ENCODE results near the gene NRXN3.

The NRXN3 gene

GRCh38 chr14:79730953-79731352 lies 1560.8 kb downstream of the NRXN3 start (continued):
- no peak for TF ChIP-seq PRDM2 (tag by site-specific recombination; IDR thresholded peaks at IDR 0.05; ENCODE audit: borderline replicate concordance)
- TF ChIP-seq PRDM10 (tag by site-specific recombination; IDR thresholded peaks at IDR 0.05) = no peak
- TF ChIP-seq ZNF10 (tag by site-specific recombination; IDR thresholded peaks at IDR 0.05) = no peak
- TF ChIP-seq ZNF155 (tag by site-specific recombination; IDR thresholded peaks at IDR 0.05) = no peak
- TF ChIP-seq ZNF23 (tag by site-specific recombination; IDR thresholded peaks at IDR 0.05; ENCODE audit: borderline replicate concordance) = no peak
- TF ChIP-seq ZNF202 (tag by site-specific recombination; IDR thresholded peaks at IDR 0.05; ENCODE audit: borderline replicate concordance) = no peak
- no peak for TF ChIP-seq ZNF518A (tag by site-specific recombination; conservative IDR thresholded peaks at IDR 0.05; ENCODE audit: low read depth)
- no peak for TF ChIP-seq REPIN1 (tag by site-specific recombination; IDR thresholded peaks at IDR 0.05; ENCODE audit: low read depth)

- H3K4me1 ChIP-seq (ENCODE audit: control insufficient read depth, insufficient read depth, low read length) = no peaks in the 10 kb centered on the region
- H3K27ac ChIP-seq (ENCODE audit: extremely low read depth, low read depth, low read length) = no peak overlapping the region
- ChIA-PET POLR2A (no interaction called here), CTCF (no interaction called here)
- TF ChIP-seq ZNF701 (tag by site-specific recombination; IDR thresholded peaks at IDR 0.05) (no peak), ZNF366 (tag by site-specific recombination; conservative IDR thresholded peaks at IDR 0.05) (no peak), ZNF132 (tag by site-specific recombination; IDR thresholded peaks at IDR 0.05; ENCODE audit: borderline replicate concordance) (no peak), ZFP69B (tag by site-specific recombination; IDR thresholded peaks at IDR 0.05) (no peak), ZNF121 (tag by site-specific recombination; IDR thresholded peaks at IDR 0.05) (no peak), ZBTB17 (tag by site-specific recombination; IDR thresholded peaks at IDR 0.05) (no peak), ZBTB10 (tag by site-specific recombination; IDR thresholded peaks at IDR 0.05) (no peak), YY2 (tag by site-specific recombination; IDR thresholded peaks at IDR 0.05) (no peak)
- H3K36me3 ChIP-seq (ENCODE audit: control insufficient read depth in 2 of 2, insufficient read depth in 1 of 2, low read length in 2 of 2) = no peaks in the 10 kb centered on the region
- H3K9me3 ChIP-seq (ENCODE audit: control insufficient read depth, insufficient read depth, low read depth, low read length) = no peaks in the 10 kb centered on the region
- no peak overlapping the region for H3K4me3 ChIP-seq (ENCODE audit: low read depth, low read length)
Measured at GRCh38 chr14:79732911-79733655, 1562.9 kb downstream of the NRXN3 start.
